Prostate gland (tissue), 2 donors: ENCODE data around the gene ADAMTS2.

Source experiments
- POLR2A ChIP-seq: fragments of 450-650 bp; IDR thresholded peaks from one replicate; pipeline ENCODE4 v1.6.1; 2016; ENCODE audit warnings: antibody characterized with exemption, mild to moderate bottlenecking
- TF ChIP-seq, protein P1 (sequence below), 4 experiments: fragments of 200-600 bp in 2 of 4; fragments of 450-650 bp in 2 of 4; sonication (generic) in 2 of 4; IDR thresholded peaks; 1 replicate in 3 of 4; 2 replicates in 1 of 4; pipeline ENCODE4 v1.5.1; 2016 to 2019; ENCODE audit warnings: antibody characterized with exemption in 4 of 4, mild to moderate bottlenecking in 2 of 4, moderate library complexity in 2 of 4

GRCh38 chr5:179346401-179346800 lies 1.1 kb upstream of the ADAMTS2 start:
- no peak for TF ChIP-seq POLR2A
- TF ChIP-seq, protein P1, sequence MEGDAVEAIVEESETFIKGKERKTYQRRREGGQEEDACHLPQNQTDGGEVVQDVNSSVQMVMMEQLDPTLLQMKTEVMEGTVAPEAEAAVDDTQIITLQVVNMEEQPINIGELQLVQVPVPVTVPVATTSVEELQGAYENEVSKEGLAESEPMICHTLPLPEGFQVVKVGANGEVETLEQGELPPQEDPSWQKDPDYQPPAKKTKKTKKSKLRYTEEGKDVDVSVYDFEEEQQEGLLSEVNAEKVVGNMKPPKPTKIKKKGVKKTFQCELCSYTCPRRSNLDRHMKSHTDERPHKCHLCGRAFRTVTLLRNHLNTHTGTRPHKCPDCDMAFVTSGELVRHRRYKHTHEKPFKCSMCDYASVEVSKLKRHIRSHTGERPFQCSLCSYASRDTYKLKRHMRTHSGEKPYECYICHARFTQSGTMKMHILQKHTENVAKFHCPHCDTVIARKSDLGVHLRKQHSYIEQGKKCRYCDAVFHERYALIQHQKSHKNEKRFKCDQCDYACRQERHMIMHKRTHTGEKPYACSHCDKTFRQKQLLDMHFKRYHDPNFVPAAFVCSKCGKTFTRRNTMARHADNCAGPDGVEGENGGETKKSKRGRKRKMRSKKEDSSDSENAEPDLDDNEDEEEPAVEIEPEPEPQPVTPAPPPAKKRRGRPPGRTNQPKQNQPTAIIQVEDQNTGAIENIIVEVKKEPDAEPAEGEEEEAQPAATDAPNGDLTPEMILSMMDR (IDR thresholded peaks at IDR 0.05): no peak
